Osteoblast (primary cell): ENCODE results near the gene YKT6. TPM values are rescaled to one million over a fixed set of nuclear protein-coding genes. Genes with fewer than 3 reads are reported as not detected.
A peak's percentile ranks its signal among the peaks of the same experiment; 100 is the strongest.

ENCODE experiments used
- DNase-seq: peaks from one replicate; pipeline ENCODE4 v3.0.0; 2011; ENCODE audit warnings: low spot score, mixed read lengths; ENCODE audit not compliant: insufficient read length; ENCODE audit errors: missing footprints
- H2AFZ ChIP-seq: 2 replicates; pipeline ENCODE4 v1.6.0; 2011; ENCODE audit warnings: mild to moderate bottlenecking, low read length
- H3K27ac ChIP-seq: 2 replicates; pipeline ENCODE4 v1.5.1; 2011; ENCODE audit warnings: mild to moderate bottlenecking, low read depth, low read length, moderate library complexity
- H3K27me3 ChIP-seq: 2 replicates; pipeline ENCODE4 v1.6.0; 2012; ENCODE audit warnings: mild to moderate bottlenecking, control low read depth, inconsistent platforms, low read length, moderate library complexity; ENCODE audit not compliant: insufficient read depth
- H3K36me3 ChIP-seq: 2 replicates; pipeline ENCODE4 v1.5.1; 2011; ENCODE audit warnings: mild to moderate bottlenecking, low read length, control low read depth, moderate library complexity; ENCODE audit not compliant: insufficient read depth
- H3K4me1 ChIP-seq: 2 replicates; pipeline ENCODE4 v1.5.1; 2011; ENCODE audit warnings: mild to moderate bottlenecking, low read length, control low read depth, moderate library complexity; ENCODE audit not compliant: insufficient read depth
- H3K4me2 ChIP-seq: 2 replicates; pipeline ENCODE4 v1.6.0; 2011; ENCODE audit warnings: mild to moderate bottlenecking, low read length; ENCODE audit not compliant: insufficient read depth
- H3K4me3 ChIP-seq: fragments of 200-600 bp; sonication (generic); 3 replicates; pipeline ENCODE4 v1.5.1; 2012; ENCODE audit warnings: mild to moderate bottlenecking, low read length, inconsistent platforms; ENCODE audit not compliant: insufficient read depth
- H3K79me2 ChIP-seq: 2 replicates; pipeline ENCODE4 v1.6.0; 2012; ENCODE audit warnings: mild to moderate bottlenecking, low read length, control low read depth, inconsistent platforms; ENCODE audit not compliant: insufficient read depth
- H3K9me3 ChIP-seq: 2 replicates; pipeline ENCODE4 v1.5.1; 2011; ENCODE audit warnings: low read depth, low read length, control low read depth
- H4K20me1 ChIP-seq: 2 replicates; pipeline ENCODE4 v1.6.0; 2012; ENCODE audit warnings: mild to moderate bottlenecking, low read length, control low read depth; ENCODE audit not compliant: insufficient read depth
- total RNA-seq: library from RNA; depleted of rRNA; stranded (reverse); fragments of >200 nt; gene quantifications from 2 replicates; pipeline ENCODE4 v1.2.3, GENCODE V29; 2012
- TF ChIP-seq, protein P1 (sequence below): IDR thresholded peaks from 2 replicates; pipeline ENCODE4 v1.5.1; 2011; ENCODE audit warnings: mild to moderate bottlenecking, low read depth, low read length, moderate library complexity; ENCODE audit errors: extremely low read depth

Gene YKT6
- total RNA-seq, 1 donor, result 90.1 TPM

- Histone ChIP-seq H3K4me2 (peak overlapping the region; percentile 13), H3K79me2 (no peaks in the 10 kb centered on the region), H3K27ac (peak overlapping the region; percentile 69), H3K4me3 (no peak overlapping the region), H4K20me1 (no peaks in the 10 kb centered on the region), H3K9me3 (no peaks in the 10 kb centered on the region), H2AFZ (peak overlapping the region; percentile 5), H3K36me3 (no peaks in the 10 kb centered on the region), H3K4me1 (peaks cover 28% of the 10 kb centered on the region), H3K27me3 (peaks cover 5% of the 10 kb centered on the region)
- DNase-seq, result no peak
- TF ChIP-seq, protein P1, sequence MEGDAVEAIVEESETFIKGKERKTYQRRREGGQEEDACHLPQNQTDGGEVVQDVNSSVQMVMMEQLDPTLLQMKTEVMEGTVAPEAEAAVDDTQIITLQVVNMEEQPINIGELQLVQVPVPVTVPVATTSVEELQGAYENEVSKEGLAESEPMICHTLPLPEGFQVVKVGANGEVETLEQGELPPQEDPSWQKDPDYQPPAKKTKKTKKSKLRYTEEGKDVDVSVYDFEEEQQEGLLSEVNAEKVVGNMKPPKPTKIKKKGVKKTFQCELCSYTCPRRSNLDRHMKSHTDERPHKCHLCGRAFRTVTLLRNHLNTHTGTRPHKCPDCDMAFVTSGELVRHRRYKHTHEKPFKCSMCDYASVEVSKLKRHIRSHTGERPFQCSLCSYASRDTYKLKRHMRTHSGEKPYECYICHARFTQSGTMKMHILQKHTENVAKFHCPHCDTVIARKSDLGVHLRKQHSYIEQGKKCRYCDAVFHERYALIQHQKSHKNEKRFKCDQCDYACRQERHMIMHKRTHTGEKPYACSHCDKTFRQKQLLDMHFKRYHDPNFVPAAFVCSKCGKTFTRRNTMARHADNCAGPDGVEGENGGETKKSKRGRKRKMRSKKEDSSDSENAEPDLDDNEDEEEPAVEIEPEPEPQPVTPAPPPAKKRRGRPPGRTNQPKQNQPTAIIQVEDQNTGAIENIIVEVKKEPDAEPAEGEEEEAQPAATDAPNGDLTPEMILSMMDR, result no peak
These were observed 58.2 kb downstream of the YKT6 start for GRCh38 chr7:44258865-44259546.

DNA sequence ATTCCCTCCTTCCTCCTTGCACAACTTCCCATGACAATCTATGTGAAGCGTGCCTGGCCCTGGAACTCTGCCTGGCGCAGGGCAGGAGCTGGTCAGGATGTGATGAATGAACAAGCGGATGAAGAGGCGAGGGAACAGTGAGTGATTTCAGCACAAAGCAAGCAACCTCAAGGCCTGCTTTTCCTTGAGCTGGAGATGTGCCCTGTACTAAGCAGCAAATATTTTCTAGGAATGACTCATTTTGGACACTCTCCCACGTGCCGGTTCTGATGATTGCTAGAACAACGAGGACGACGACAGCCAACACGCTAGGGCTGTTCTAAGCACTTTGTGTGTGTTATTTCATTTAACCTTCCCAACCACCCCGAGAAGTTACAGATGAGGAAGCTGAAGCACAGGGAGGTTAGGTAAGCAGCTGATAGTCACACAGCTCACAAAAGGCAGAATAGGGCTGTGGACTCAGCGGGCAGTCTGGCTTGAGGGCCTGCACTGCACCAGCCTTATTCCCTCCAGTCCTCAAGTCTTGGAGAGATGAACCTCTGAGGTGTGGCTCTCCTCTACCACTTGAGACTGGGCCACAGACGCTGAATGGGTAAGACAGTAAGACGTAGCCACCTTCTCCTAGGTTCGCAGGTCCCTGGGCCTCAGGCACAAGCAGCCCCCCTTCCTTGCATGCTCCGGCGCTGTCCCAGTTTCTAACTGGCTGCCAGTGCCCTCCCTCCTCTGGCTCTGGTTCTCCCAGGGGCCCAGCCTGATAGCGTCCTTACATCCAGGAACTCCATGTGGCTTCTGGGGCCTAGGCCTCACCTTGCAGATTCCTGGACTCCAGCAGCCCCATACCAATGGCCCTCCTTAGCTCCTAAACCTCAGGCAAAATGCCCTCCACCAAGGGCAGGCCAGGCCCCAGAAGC lies 59.0 kb downstream of the YKT6 start:
- H3K27ac ChIP-seq, result peak overlapping the region; percentile 69
- H2AFZ ChIP-seq, result peak overlapping the region; percentile 5
- no peaks in the 10 kb centered on the region for H3K79me2 ChIP-seq
- peaks cover 28% of the 10 kb centered on the region for H3K4me1 ChIP-seq
- no peaks in the 10 kb centered on the region for H4K20me1 ChIP-seq
- no peaks in the 10 kb centered on the region for H3K9me3 ChIP-seq
- peak overlapping the region; percentile 13 for H3K4me2 ChIP-seq
- peaks cover 13% of the 10 kb centered on the region for H3K27me3 ChIP-seq
- TF ChIP-seq, protein P1, result no peak
- no peak overlapping the region for H3K4me3 ChIP-seq
- DNase-seq, result peak; percentile 97
- H3K36me3 ChIP-seq, result no peaks in the 10 kb centered on the region

- H3K4me2 ChIP-seq, result no peak overlapping the region
- H3K79me2 ChIP-seq, result no peaks in the 10 kb centered on the region
- H3K9me3 ChIP-seq, result no peaks in the 10 kb centered on the region
- H3K4me1 ChIP-seq, result peaks cover 28% of the 10 kb centered on the region
- no peak overlapping the region for H3K27ac ChIP-seq
- DNase-seq, result no peak
- H3K4me3 ChIP-seq, result no peak overlapping the region
- no peaks in the 10 kb centered on the region for H3K36me3 ChIP-seq
- H4K20me1 ChIP-seq, result no peaks in the 10 kb centered on the region
- TF ChIP-seq, protein P1, result no peak
- H2AFZ ChIP-seq, result no peak overlapping the region
- H3K27me3 ChIP-seq, result peaks cover 26% of the 10 kb centered on the region
These were observed 60.5 kb downstream of the YKT6 start for GRCh38 chr7:44261240-44261639.

GRCh38 chr7:44262031-44262430 lies 61.3 kb downstream of the YKT6 start:
- H3K4me3 ChIP-seq, result no peak overlapping the region
- H3K4me2 ChIP-seq, result no peak overlapping the region
- H2AFZ ChIP-seq, result no peak overlapping the region

More at GRCh38 chr7:44262031-44262430, 61.3 kb downstream of the YKT6 start:
- Histone ChIP-seq H3K4me1 (peaks cover 28% of the 10 kb centered on the region), H3K27ac (no peak overlapping the region), H3K9me3 (no peaks in the 10 kb centered on the region), H3K27me3 (peaks cover 29% of the 10 kb centered on the region), H3K36me3 (no peaks in the 10 kb centered on the region), H4K20me1 (no peaks in the 10 kb centered on the region), H3K79me2 (no peaks in the 10 kb centered on the region)
- no peak for DNase-seq
- TF ChIP-seq, protein P1, result no peak
